K562 (cell line): ENCODE results near the gene SFXN5. TPM values are rescaled to one million over a fixed set of nuclear protein-coding genes. Genes with fewer than 3 reads are reported as not detected.

ENCODE experiments used
- HNRNPLL ChIP-seq: fragments of 200-400 bp; formaldehyde crosslinking; IDR thresholded peaks from 2 replicates; pipeline ENCODE4 v1.6.1; 2017; ENCODE audit warnings: low read length, low read depth, mild to moderate bottlenecking; ENCODE audit not compliant: poor library complexity, severe bottlenecking
- MED1 ChIP-seq: sonication (generic); formaldehyde crosslinking; IDR thresholded peaks from 2 replicates; pipeline ENCODE4 v1.8.1; 2023; ENCODE audit warnings: missing genetic modification reagents, borderline replicate concordance
- MYNN ChIP-seq, 2 experiments: sonication (generic); formaldehyde crosslinking in 1 of 2; IDR thresholded peaks; 2 replicates each; pipeline versions ENCODE4 v1.5.0 to v1.6.1; 2016 to 2020; ENCODE audit warnings: antibody characterized with exemption in 1 of 2, missing genetic modification reagents in 1 of 2
- NRF1 ChIP-seq, 2 experiments: fragments of 450-650 bp; IDR thresholded peaks in 1 of 2; conservative IDR thresholded peaks in 1 of 2; 2 replicates each; pipeline ENCODE4 v1.6.1; 2014; ENCODE audit warnings: mild to moderate bottlenecking in 2 of 2
- OTX1 ChIP-seq: fragments of 450-650 bp; formaldehyde crosslinking; IDR thresholded peaks from 2 replicates; pipeline ENCODE4 v1.4.0; 2022; ENCODE audit warnings: mild to moderate bottlenecking
- POLR3G ChIP-seq: IDR thresholded peaks from 2 replicates; pipeline ENCODE4 v1.6.1; 2011; ENCODE audit not compliant: insufficient read length, insufficient replicate concordance; ENCODE audit errors: extremely low read depth
- RB1 ChIP-seq: fragments of 450-650 bp; IDR thresholded peaks from 2 replicates; pipeline ENCODE4 v1.6.1; 2017; ENCODE audit warnings: low read depth, mild to moderate bottlenecking
- RUNX1 ChIP-seq: sonication (generic); IDR thresholded peaks from 2 replicates; pipeline ENCODE4 v1.6.1; 2016; ENCODE audit warnings: antibody characterized with exemption, low read depth
- SMARCB1 ChIP-seq: IDR thresholded peaks from 2 replicates; pipeline ENCODE4 v1.6.1; 2011; ENCODE audit warnings: improper control_type of control experiment, low read depth; ENCODE audit not compliant: insufficient read length
- SMARCC2 ChIP-seq: fragments of 450-650 bp; IDR thresholded peaks from 2 replicates; pipeline ENCODE4 v1.6.1; 2017; ENCODE audit warnings: antibody characterized with exemption, moderate library complexity, mild to moderate bottlenecking, low read depth
- SNAPC5 ChIP-seq: fragments of 250-450 bp; sonication (Bioruptor Pico); IDR thresholded peaks from 2 replicates; pipeline ENCODE4 v1.8.0; 2021; ENCODE audit warnings: moderate library complexity, mild to moderate bottlenecking, inconsistent platforms
- TFAP4 ChIP-seq: sonication (generic); formaldehyde crosslinking; IDR thresholded peaks from 2 replicates; pipeline ENCODE4 v1.8.0; 2022; ENCODE audit warnings: missing genetic modification reagents, mild to moderate bottlenecking, moderate library complexity, borderline replicate concordance
- ZBED1 ChIP-seq: IDR thresholded peaks from 2 replicates; pipeline ENCODE4 v1.6.1; 2014
- ZBTB33 ChIP-seq: sonication (generic); formaldehyde crosslinking; IDR thresholded peaks from 2 replicates; pipeline ENCODE4 v1.8.1; 2023; ENCODE audit warnings: mild to moderate bottlenecking, missing genetic modification reagents
- ZKSCAN1 ChIP-seq: fragments of 150-350 bp; IDR thresholded peaks from 2 replicates; pipeline ENCODE4 v1.6.1; 2016; ENCODE audit warnings: low read depth, low read length
- ZKSCAN8 ChIP-seq: fragments of 200-800 bp; sonication (Bioruptor generic); IDR thresholded peaks from 2 replicates; pipeline ENCODE4 v1.6.1; 2016; ENCODE audit warnings: missing genetic modification characterization, missing compliant biosample characterization
- ZNF124 ChIP-seq: sonication (generic); formaldehyde crosslinking; IDR thresholded peaks from 2 replicates; pipeline ENCODE4 v1.8.1; 2022; ENCODE audit warnings: missing genetic modification reagents
- ZNF239 ChIP-seq: fragments of 250-450 bp; sonication (Bioruptor Pico); IDR thresholded peaks from 2 replicates; pipeline ENCODE4 v1.4.0; 2020; ENCODE audit warnings: mild to moderate bottlenecking
- ZNF583 ChIP-seq: fragments of 250-450 bp; sonication (Bioruptor Pico); IDR thresholded peaks from 2 replicates; pipeline ENCODE4 v1.4.0; 2020
- ZSCAN29 ChIP-seq: fragments of 450-650 bp; IDR thresholded peaks from 2 replicates; pipeline ENCODE4 v1.6.1; 2017
- ZSCAN32 ChIP-seq: fragments of 450-650 bp; formaldehyde crosslinking; IDR thresholded peaks from 2 replicates; pipeline ENCODE4 v1.4.0; 2020; ENCODE audit warnings: mild to moderate bottlenecking, moderate library complexity
- polyA plus RNA-seq, 8 experiments: library from polyadenylated mRNA; depleted of rRNA in 4 of 8; stranded (reverse) in 5 of 8; unstranded in 3 of 8; fragments of >200 nt; fragmentation: Nextera tagmentation in 2 of 8; fragmentation: Illumina TruSeq in 1 of 8; extraction: Ambion mirVana in 2 of 8; extraction: Trizol in 1 of 8; gene quantifications; 2 replicates each; pipeline versions ENCODE4 v1.2.1 to v1.2.3, GENCODE V29; 2011 to 2014; ENCODE audit warnings: inconsistent platforms in 1 of 8, missing spikeins in 1 of 8
- total RNA-seq, 7 experiments: library from RNA; depleted of rRNA in 6 of 7; stranded (reverse); fragments of >200 nt in 6 of 7; fragmentation: Illumina TruSeq in 2 of 7; extraction: Trizol in 2 of 7; gene quantifications; 2 replicates each; pipeline versions ENCODE4 v1.2.1 to v1.2.3, GENCODE V29; 2011 to 2021; ENCODE audit warnings: low replicate concordance in 1 of 7
- TF ChIP-seq, protein P1 (sequence below): fragments of 450-650 bp; formaldehyde crosslinking; IDR thresholded peaks from 2 replicates; pipeline ENCODE4 v1.4.0; 2020; ENCODE audit warnings: mild to moderate bottlenecking, mixed read lengths
- TF ChIP-seq, protein P2 (sequence below): sonication (generic); formaldehyde crosslinking; IDR thresholded peaks from 2 replicates; pipeline ENCODE4 v1.8.1; 2022; ENCODE audit warnings: missing genetic modification reagents

The SFXN5 gene
- total and polyA plus RNA-seq, 9 of the 15 experiments (the other 6 are each of a cell fraction or from before 2014, with no cell fraction given): 8.3 to 22.6 (median 16.0) TPM

DNA sequence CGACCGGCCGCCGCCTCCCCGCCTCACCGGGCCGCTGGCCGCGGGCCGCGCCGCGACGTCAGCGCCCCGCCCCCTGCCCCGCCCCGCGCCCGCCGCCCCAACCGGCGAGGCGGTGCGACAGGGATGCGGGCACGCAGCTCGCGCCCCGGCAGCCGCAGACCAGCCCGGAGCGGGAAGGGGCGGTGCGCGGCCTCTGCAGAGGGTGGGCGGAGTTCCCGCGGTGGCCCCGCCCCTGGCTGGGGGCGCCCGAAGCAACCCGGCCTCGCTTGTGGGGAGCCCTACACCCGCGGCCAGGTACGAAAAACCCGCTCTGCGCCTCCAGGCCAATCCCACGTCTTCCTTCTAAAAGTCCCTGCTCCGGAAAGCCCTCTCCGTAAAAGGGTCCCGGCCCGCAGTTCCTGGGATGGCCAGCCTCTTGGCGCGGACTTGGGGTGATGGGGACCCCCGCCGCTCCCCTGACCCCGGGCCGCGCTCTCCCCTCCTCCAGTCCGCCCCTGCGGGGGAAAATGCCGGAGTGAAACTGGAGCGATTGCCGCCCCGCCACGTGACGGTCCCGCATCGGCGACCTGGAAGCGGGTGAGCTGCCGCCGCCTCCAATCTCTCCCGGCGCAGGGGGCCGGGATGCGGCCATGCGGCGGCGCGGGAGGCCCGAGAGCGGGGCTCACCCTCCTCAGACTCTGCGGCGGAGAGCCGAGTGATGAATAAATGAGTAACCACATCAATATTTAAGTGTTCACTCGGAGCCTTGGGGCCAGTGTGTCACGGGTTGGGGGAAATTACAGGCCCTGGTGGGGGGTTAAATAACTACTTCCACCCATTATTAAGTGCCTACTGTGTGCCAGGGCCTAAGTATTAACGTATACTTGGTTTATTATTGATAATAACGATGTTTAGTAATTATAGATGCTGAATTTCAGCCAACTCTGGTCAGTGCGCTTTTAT, 41.7 kb upstream of the SFXN5 start, which contains the start of gene RAB11FIP5 (continued):
- no peak for TF ChIP-seq ZNF239
- no peak for TF ChIP-seq ZNF583
- TF ChIP-seq RB1: peak; percentile 25; the same call in 1 of the 2 replicates
- TF ChIP-seq, protein P1, sequence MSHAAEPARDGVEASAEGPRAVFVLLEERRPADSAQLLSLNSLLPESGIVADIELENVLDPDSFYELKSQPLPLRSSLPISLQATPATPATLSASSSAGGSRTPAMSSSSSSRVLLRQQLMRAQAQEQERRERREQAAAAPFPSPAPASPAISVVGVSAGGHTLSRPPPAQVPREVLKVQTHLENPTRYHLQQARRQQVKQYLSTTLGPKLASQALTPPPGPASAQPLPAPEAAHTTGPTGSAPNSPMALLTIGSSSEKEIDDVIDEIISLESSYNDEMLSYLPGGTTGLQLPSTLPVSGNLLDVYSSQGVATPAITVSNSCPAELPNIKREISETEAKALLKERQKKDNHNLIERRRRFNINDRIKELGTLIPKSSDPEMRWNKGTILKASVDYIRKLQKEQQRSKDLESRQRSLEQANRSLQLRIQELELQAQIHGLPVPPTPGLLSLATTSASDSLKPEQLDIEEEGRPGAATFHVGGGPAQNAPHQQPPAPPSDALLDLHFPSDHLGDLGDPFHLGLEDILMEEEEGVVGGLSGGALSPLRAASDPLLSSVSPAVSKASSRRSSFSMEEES (CRISPR knock-in tag): no peak
- TF ChIP-seq MED1 (CRISPR knock-in tag): no peak
- no peak for TF ChIP-seq SMARCB1
- TF ChIP-seq ZKSCAN1: peak; percentile 95
- TF ChIP-seq ZSCAN32 (CRISPR knock-in tag): no peak
- 0 out of 2 replicates have a peak, but pooled peaks have one; percentile 27 for TF ChIP-seq ZBTB33 (CRISPR knock-in tag)
- no peak for TF ChIP-seq ZBED1
- no peak for TF ChIP-seq SMARCC2
- TF ChIP-seq, protein P2, sequence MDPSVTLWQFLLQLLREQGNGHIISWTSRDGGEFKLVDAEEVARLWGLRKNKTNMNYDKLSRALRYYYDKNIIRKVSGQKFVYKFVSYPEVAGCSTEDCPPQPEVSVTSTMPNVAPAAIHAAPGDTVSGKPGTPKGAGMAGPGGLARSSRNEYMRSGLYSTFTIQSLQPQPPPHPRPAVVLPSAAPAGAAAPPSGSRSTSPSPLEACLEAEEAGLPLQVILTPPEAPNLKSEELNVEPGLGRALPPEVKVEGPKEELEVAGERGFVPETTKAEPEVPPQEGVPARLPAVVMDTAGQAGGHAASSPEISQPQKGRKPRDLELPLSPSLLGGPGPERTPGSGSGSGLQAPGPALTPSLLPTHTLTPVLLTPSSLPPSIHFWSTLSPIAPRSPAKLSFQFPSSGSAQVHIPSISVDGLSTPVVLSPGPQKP (CRISPR knock-in tag): no peak
- no peak for TF ChIP-seq MYNN (IDR thresholded peaks at IDR 0.05)
- TF ChIP-seq MYNN (CRISPR knock-in tag; IDR thresholded peaks at IDR 0.05): no peak
- peak; percentile 66; the same call in 1 of the 2 replicates for TF ChIP-seq ZKSCAN8 (CRISPR knock-in tag)
- no peak for TF ChIP-seq OTX1 (CRISPR knock-in tag)
- TF ChIP-seq RUNX1: no peak
- no peak for TF ChIP-seq ZNF124 (CRISPR knock-in tag)
- TF ChIP-seq POLR3G: no peak
- TF ChIP-seq SNAPC5 (CRISPR knock-in tag): no peak
- peak; percentile 77 to 79 for TF ChIP-seq NRF1 (conservative IDR thresholded peaks at IDR 0.05 in 1 of 2, IDR thresholded peaks at IDR 0.05 in 1 of 2)
- TF ChIP-seq TFAP4: no peak; the same call in 1 of the 2 replicates
- TF ChIP-seq HNRNPLL: peak; percentile 49
- TF ChIP-seq ZSCAN29: no peak
